ENCODE measurements around the gene PRR33.

- no peak for TF ChIP-seq CTCF (IDR thresholded peaks at IDR 0.05; ENCODE audit: low read depth, low read length)
- TF ChIP-seq EZH2phosphoT487 (IDR thresholded peaks at IDR 0.05; ENCODE audit: low read depth) = no peak
These were observed 41.0 kb upstream of the PRR33 start for GRCh38 chr11:1932681-1933080.

Data from OCI-LY3 (cell line).